OCI-LY1 (cell line): Measurements from ENCODE around the gene ASL.

Experiments
- EZH2 ChIP-seq: fragments of 200-600 bp; sonication (generic), shearing (Covaris generic); IDR thresholded peaks from 2 replicates; pipeline ENCODE4 v1.8.0; 2017; ENCODE audit warnings: borderline replicate concordance, mixed run types, mild to moderate bottlenecking, antibody characterized with exemption, low read length, moderate library complexity, mixed read lengths
- TF ChIP-seq, protein P1 (sequence below): fragments of 200-600 bp; sonication (generic), shearing (Covaris generic); IDR thresholded peaks from 2 replicates; pipeline ENCODE4 v1.5.1; 2017; ENCODE audit warnings: mild to moderate bottlenecking, antibody characterized with exemption, low read length, moderate library complexity, mixed read lengths

DNA sequence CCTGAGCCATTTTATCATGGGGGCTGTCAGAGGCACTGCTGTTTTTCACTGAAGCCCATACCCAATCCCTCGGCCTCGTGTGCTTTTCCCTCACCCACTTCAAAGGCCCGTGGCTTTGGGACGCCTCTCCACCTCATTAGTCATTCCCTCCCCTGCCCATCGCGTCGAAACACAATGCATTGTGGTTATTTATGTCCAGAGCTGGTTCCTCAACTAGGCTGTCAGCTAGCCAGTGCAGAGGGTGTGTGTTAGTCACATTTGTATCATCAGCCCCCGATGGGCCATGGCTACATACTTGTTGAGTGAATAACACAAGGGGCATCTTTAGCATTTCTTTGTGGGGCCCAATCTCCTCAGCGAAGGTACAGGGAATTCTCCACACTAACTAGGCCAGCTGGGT is 35.2 kb downstream of the ASL start:
- TF ChIP-seq, protein P1, sequence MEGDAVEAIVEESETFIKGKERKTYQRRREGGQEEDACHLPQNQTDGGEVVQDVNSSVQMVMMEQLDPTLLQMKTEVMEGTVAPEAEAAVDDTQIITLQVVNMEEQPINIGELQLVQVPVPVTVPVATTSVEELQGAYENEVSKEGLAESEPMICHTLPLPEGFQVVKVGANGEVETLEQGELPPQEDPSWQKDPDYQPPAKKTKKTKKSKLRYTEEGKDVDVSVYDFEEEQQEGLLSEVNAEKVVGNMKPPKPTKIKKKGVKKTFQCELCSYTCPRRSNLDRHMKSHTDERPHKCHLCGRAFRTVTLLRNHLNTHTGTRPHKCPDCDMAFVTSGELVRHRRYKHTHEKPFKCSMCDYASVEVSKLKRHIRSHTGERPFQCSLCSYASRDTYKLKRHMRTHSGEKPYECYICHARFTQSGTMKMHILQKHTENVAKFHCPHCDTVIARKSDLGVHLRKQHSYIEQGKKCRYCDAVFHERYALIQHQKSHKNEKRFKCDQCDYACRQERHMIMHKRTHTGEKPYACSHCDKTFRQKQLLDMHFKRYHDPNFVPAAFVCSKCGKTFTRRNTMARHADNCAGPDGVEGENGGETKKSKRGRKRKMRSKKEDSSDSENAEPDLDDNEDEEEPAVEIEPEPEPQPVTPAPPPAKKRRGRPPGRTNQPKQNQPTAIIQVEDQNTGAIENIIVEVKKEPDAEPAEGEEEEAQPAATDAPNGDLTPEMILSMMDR: no peak
- TF ChIP-seq EZH2: no peak
